ENCODE results near the gene ELAVL4.
"Not testable (repeated sequence)": the region's sequence is repeated elsewhere in the genome, so short reads cannot be mapped to it uniquely, and the experiment has no call there.

The ELAVL4 gene

DNA sequence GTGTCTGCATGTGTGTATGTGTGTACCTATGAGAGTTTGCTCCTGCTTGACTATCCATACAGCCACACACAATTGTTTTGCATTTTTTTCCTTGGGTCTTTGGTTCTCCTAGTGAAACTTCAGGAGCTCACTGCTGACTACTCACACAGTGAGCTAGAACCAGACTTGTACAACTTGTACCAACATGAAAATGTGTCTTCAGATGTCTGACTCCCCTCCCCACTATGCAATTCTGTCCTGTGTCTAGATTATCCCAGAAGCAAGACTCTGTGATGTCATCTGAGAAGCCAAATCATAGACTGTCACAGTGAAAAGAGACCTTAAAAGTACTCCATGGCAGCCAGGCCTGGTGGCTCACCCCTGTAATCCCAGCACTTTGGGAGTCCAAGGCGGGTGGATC lies 49.7 kb downstream of the ELAVL4 start:
- H3K27me3 ChIP-seq = no peaks in the 10 kb centered on the region
- no peaks in the 10 kb centered on the region for H3K9me3 ChIP-seq
- no peaks in the 10 kb centered on the region for H3K4me1 ChIP-seq
- DNase-seq = no peak
- H3K36me3 ChIP-seq = peaks cover 9% of the 10 kb centered on the region
- TF ChIP-seq, protein P1, sequence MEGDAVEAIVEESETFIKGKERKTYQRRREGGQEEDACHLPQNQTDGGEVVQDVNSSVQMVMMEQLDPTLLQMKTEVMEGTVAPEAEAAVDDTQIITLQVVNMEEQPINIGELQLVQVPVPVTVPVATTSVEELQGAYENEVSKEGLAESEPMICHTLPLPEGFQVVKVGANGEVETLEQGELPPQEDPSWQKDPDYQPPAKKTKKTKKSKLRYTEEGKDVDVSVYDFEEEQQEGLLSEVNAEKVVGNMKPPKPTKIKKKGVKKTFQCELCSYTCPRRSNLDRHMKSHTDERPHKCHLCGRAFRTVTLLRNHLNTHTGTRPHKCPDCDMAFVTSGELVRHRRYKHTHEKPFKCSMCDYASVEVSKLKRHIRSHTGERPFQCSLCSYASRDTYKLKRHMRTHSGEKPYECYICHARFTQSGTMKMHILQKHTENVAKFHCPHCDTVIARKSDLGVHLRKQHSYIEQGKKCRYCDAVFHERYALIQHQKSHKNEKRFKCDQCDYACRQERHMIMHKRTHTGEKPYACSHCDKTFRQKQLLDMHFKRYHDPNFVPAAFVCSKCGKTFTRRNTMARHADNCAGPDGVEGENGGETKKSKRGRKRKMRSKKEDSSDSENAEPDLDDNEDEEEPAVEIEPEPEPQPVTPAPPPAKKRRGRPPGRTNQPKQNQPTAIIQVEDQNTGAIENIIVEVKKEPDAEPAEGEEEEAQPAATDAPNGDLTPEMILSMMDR (IDR thresholded peaks at IDR 0.05; ENCODE audit: low read depth, low read length) = no peak
- no peak overlapping the region for H3K4me3 ChIP-seq (ENCODE audit: low read depth, low read length)

DNA sequence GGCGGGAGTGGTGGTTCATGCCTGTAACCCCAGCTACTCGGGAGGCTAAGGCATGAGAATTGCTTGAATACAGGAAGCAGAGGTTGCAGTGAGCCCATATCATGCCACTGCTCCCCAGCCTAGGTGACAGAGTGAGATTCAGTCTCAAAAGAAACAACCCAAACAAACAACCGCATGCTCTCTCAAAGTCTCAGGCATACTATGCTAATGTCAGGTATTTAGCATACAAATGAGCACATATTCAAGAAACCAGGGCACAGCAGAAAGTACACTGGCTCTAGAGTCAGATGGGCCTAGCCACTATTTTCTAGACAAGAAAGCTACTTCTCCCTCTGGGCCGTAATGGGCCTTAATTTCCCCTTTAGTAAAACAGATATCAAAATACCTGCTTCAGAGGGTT lies 55.0 kb downstream of the ELAVL4 start:
- Histone ChIP-seq H3K4me3 (ENCODE audit: low read depth, low read length) (no peak overlapping the region), H3K27me3 (no peaks in the 10 kb centered on the region), H3K9me3 (no peaks in the 10 kb centered on the region), H3K4me1 (no peaks in the 10 kb centered on the region), H3K36me3 (peaks cover 8% of the 10 kb centered on the region)
- TF ChIP-seq, protein P1 (IDR thresholded peaks at IDR 0.05; ENCODE audit: low read depth, low read length) = no peak
- no peak for DNase-seq

DNA sequence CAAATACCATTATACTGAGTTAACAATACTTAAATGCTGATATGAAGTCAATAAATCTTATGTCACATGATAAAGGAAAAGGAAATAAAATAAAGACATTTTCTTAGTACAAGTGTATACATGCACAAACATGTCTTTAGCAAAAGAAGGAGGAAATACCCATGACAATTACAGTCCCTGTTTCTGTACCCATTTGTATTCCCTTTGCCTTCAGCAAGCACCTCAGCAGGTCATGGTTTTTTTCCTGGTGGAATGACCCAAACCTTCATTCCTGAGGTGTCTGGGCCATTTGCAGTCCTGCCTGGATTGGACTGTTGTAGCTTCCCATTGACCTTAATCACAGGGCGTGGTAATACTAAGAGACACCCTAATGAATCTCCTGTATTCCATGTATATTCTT lies 57.6 kb downstream of the ELAVL4 start:
- not testable (repeated sequence) for H3K36me3 ChIP-seq; H3K9me3 ChIP-seq; H3K4me1 ChIP-seq; H3K4me3 ChIP-seq (ENCODE audit: low read depth, low read length); DNase-seq; H3K27me3 ChIP-seq

DNA sequence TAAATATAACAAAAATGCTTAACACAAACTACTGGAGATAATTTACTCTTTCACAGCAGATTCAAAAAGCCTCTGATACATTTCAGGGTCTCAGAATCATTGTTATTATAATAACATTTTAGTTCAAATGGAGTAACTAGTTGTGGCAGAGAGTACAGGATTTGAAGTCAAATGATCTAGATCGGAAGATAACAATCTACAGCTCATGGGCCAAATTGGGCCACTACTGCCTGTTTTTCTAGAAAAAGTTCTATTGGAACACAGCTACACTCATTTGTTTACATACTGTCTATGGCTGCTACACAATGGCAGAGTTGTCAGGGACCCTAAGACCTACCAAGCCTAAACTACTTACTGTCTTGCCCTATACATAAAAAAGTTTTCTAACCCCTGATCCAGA lies 63.6 kb downstream of the ELAVL4 start:
- H3K4me1 ChIP-seq = peaks cover 4% of the 10 kb centered on the region; the same call in 1 of the 2 replicates

DNA sequence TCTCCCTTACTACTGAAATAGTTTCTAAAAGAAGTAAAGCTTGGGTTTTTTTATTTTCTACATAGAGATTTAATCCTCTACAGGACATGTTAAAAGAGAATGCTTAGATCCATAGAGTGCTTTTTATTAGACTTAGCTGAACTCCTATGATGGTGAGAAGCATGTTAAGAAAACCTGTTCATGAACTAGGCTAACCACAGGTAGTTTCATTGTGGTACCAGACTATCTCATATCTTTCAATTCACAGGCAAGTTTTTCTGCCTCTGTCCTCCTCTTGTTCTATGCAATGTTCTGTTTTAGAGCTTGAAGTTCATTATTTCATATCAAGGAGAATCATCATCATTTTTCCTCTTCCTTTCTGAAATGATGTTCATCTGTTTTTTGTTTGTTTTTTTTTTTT lies 65.4 kb downstream of the ELAVL4 start:
- H3K9me3 ChIP-seq = no peaks in the 10 kb centered on the region
- TF ChIP-seq, protein P1 (IDR thresholded peaks at IDR 0.05; ENCODE audit: low read depth, low read length) = no peak
- DNase-seq = no peak
- peaks cover 4% of the 10 kb centered on the region; the same call in 1 of the 2 replicates for H3K4me1 ChIP-seq
- H3K27me3 ChIP-seq = no peaks in the 10 kb centered on the region
- H3K36me3 ChIP-seq = peaks cover 2% of the 10 kb centered on the region
- no peak overlapping the region for H3K4me3 ChIP-seq (ENCODE audit: low read depth, low read length)

More for the DNA sequence above, 63.6 kb downstream of the ELAVL4 start:
- Histone ChIP-seq H3K4me3 (ENCODE audit: low read depth, low read length) (no peak overlapping the region), H3K36me3 (peaks cover 3% of the 10 kb centered on the region), H3K9me3 (no peaks in the 10 kb centered on the region), H3K27me3 (no peaks in the 10 kb centered on the region)
- TF ChIP-seq, protein P1 (IDR thresholded peaks at IDR 0.05; ENCODE audit: low read depth, low read length) = no peak
- no peak for DNase-seq

DNA sequence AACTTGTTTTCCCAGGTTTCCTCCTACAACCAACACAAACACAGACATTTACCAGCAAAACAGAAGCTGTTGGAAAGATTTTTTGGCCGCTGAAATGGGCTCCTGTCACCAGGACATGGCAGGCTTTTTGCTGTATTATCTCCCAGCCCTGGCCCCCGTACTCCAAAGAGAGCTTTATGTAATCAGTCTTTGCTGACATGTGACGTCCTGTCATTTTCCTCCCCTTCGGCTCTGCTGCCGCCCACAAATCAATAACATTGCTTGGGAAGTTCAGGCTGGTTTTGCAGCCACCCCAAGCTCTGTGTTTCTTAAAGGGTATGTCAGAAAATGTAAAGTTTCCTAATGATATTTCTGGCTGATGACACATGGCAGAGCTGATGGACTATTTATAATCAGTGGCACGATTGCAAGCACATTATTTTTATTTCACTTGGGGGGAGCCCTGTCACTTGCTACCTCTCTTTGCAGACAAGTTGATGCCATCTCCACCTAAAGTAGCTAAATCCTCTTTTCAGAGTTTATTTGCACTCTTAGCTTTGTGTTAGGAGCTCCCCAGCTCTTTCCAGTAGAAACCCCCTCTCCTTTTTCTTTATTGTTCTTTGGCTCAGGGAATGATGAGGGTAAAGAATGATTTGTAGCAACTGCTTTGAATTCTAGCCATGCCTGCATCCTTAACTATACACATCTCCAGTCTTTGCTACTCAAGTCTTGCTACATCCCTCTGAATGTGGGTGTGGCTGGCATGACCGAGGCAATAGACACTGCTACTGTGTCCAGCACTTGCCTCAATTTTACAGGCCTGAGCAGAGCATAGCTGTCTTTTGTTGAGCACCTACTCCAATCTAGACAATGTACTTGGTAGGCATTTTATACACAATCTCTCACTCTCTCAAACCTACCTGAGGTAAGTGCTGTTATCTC lies 67.3 kb downstream of the ELAVL4 start:
- TF ChIP-seq, protein P1 (IDR thresholded peaks at IDR 0.05; ENCODE audit: low read depth, low read length) = no peak
- Histone ChIP-seq H3K36me3 (no peaks in the 10 kb centered on the region; the same call in 1 of the 2 replicates), H3K9me3 (no peaks in the 10 kb centered on the region), H3K4me1 (peaks cover 4% of the 10 kb centered on the region; the same call in 1 of the 2 replicates), H3K27me3 (no peaks in the 10 kb centered on the region), H3K4me3 (ENCODE audit: low read depth, low read length) (no peak overlapping the region)
- DNase-seq = no peak
